NCI-H524 (cell line): Measurements from ENCODE around the gene CRYBG3.
A peak's percentile ranks its signal among the peaks of the same experiment; 100 is the strongest.

Source experiments
- DNase-seq, 2 experiments: peaks; one replicate each; lab custom pipeline; 2025; lab: John Stamatoyannopoulos, UW

The CRYBG3 gene

GRCh38 chr3:97838393-97838792, 16.6 kb downstream of the CRYBG3 start:
- no peak for DNase-seq

- no peak for DNase-seq
Measured at GRCh38 chr3:97839944-97840343, 18.1 kb downstream of the CRYBG3 start.

DNA sequence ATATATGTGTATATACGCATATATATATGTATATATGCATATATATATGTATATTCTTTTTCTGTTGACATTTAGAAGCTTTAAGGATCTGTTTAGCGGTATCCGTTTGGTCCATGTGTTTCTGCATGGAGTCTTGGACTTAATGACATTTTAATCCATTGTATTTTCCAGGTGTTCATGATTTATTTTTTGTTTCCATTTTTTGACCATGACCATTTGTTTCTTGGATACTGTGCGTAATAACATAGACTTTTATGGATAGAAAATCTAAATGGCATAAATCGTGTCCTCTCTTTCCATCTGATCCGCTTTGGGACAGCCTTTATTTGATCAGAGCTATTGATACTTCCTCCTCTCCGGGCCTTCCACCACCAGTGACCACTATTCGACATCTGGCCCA, 19.5 kb downstream of the CRYBG3 start:
- DNase-seq = no peak

- no peak for DNase-seq
Measured at GRCh38 chr3:97841956-97842355, 20.1 kb downstream of the CRYBG3 start.

DNA sequence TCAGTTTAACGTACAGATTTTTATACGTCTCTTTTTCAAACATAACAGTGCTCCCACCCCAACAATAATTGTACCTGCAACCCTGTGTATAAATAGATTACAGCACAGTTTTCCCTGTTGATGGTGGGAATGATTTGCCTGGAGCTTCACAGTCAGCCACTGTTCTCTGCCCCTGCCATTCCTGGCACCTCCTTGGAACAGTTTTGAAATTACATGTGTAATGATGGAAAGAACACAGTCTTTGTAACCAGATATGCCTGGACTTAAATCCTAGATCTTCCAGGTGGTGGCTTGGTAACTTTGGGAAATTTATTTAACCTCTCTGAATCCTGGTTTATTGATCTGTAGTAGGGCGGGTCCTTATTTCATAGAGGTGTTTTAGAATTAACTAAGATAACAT, 27.0 kb downstream of the CRYBG3 start:
- peak in 1 of 2 experiments; percentile 21 for DNase-seq

GRCh38 chr3:97857401-97857800, 35.6 kb downstream of the CRYBG3 start:
- no peak for DNase-seq

DNA sequence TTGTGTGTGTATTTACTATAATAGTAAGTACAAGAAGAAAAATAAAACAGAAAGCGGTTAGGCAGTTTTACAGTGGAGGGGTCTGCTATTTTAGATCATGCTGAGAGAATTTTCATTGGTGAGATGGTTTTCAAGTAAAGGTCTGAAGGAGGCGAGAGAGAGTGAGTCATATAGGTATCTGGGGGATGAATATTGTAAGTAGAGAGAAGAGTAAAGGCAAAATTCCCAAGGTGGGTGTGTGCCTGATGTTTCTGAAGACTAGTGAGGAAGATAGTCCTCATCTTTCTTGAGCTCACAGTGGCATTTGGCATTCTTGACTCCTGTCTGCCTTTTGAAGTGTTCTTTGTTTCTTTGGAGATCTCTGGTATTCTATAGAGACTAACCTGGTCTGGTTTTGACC, 38.6 kb downstream of the CRYBG3 start:
- DNase-seq = no peak

- DNase-seq = no peak
Measured at GRCh38 chr3:97862582-97862981, 40.8 kb downstream of the CRYBG3 start.

- no peak for DNase-seq
Measured at GRCh38 chr3:97863031-97863430, 41.2 kb downstream of the CRYBG3 start.

- DNase-seq = no peak
Measured at GRCh38 chr3:97863775-97864174, 42.0 kb downstream of the CRYBG3 start.

DNA sequence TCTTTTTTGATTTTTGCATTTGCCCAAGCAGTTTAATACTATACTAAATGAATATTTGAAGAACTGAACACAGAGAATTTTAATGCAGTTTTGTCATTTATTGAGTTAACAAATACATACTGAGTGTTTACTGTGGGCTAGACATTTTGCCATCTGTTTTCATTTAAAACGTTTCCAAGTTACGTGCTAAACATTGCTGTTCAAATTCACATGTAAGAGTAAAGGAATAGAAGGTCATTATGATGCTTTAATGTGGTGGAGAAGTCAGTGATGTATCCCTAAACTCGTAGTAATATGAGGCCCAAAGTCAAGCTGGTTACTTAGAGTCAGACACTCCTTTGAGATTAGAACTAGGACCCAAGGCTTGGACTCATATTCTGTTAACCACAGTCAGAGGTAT, 49.4 kb downstream of the CRYBG3 start:
- no peak for DNase-seq

DNA sequence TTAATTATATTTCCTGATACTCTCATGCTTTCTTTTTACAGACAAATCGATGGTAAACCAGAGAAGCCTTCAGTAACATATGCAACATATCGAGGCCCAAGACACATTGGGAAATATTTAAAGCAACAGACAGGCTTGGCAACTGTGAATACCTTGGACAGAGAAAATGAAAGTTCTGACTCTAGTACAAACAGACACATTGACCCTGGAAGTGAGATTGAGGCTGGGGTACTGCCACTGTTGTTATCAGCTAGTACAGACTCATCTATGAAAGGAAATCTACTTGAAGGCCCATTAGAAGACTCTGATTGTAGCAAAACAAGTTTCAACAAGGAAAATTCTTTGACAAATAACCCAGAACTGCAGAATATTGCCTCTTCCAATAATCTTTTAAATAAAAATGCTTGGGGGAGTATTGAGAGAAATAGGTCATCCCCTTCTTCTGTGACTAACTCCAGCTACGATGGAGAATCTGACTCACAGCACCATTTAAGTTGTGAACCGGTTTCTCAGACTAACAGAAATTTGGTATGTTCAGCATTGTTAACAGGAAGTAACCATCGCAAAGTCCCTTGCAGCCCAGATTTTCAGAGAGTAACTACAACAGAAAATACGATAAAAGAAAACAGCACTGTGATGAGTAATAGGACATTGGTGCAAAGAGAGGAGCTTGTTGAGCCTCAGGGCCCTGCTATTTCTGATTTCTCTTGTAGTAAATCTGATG, 50.2 kb downstream of the CRYBG3 start:
- no peak for DNase-seq

DNA sequence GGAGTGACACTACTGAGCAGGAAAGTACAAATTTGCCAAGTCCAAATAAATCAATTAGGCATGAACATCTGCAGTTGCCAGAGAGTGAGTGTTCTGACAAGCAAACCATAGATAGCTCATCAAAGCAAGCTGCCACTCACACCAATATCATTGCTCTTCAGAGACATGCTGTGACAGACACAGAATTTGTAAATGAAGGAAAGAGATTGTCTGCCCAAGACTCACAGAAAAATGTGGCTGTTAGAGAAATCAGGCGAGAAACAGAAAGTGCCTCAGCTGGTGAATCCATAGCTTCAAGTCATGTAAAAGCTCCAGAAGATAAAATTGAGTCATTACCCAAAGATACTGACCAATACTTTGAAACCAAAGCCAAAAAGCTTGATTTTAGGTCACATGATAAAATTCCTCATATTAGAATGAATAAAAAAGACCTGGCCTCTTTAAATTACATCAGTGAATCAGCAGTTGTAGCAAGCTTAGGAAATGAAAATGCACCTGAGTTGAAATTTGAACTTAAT, 50.8 kb downstream of the CRYBG3 start:
- no peak for DNase-seq

DNA sequence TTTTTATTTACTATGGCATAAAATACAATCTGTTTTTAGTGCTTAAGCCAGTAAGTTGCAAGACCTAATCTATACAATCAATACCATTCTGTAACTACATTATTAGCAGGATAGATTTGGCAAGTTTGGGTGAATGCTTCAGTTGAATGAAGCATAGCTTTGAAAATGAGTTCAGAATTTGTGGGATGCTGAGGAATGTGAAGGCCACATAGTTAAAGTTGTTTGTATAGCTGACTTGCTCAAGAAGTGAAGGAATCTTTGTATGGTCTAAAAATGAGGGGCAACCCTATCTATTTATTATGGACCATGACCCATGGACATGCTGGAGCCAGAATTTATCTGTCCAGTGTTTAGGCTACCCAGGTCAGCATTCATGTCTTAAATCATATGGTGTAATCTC, 58.5 kb downstream of the CRYBG3 start:
- DNase-seq = no peak

DNA sequence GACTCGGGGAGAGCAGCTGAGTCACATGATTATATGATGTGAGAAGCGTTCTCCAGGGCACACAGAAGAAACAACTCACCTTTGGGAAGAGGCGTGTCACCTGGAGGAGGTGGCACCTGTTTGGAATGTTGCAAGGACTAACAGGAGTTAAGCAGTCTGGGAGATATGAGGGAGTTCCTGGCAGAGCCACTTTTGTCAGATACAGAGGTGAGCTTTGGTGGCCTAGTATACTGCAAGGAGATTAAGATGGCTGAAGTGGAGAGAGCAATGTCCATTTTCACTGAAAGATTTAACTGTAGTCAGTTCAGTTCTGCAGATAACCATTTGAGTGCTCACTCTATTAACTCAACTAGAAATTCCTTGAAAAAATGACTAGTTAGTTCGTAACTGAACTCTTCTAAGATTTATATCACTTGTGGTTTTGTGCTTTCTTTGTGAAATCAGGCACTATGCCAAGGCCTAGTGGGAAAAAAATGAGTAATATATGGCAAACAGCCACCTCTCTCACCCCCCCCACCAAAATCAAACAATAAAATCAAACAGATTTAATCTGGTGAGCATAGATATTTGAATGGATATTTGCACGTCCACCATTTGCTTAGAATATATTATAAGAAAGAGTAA, 61.3 kb downstream of the CRYBG3 start:
- no peak for DNase-seq

- DNase-seq = no peak
Measured at GRCh38 chr3:97883736-97884135, 61.9 kb downstream of the CRYBG3 start.

- DNase-seq = no peak
Measured at GRCh38 chr3:97884586-97885123, 62.8 kb downstream of the CRYBG3 start.

- DNase-seq = no peak
Measured at GRCh38 chr3:97885931-97886824, 64.4 kb downstream of the CRYBG3 start.

GRCh38 chr3:97889814-97890213, 68.0 kb downstream of the CRYBG3 start:
- DNase-seq = no peak

- no peak for DNase-seq
Measured at GRCh38 chr3:97892852-97893251, 71.0 kb downstream of the CRYBG3 start.

- DNase-seq = no peak
Measured at GRCh38 chr3:97895216-97895615, 73.4 kb downstream of the CRYBG3 start.

GRCh38 chr3:97896129-97896528, 74.3 kb downstream of the CRYBG3 start:
- DNase-seq = peak in 1 of 2 experiments; percentile 50
